Brain pericyte (primary cell): ENCODE data around the gene CD74.
"Not testable (repeated sequence)": the region's sequence is repeated elsewhere in the genome, so short reads cannot be mapped to it uniquely, and the experiment has no call there.

Experiments
- DNase-seq: peaks from one replicate; pipeline ENCODE4 v3.0.0-alpha.2; 2012; ENCODE audit warnings: low read depth, low spot score

Gene CD74

DNA sequence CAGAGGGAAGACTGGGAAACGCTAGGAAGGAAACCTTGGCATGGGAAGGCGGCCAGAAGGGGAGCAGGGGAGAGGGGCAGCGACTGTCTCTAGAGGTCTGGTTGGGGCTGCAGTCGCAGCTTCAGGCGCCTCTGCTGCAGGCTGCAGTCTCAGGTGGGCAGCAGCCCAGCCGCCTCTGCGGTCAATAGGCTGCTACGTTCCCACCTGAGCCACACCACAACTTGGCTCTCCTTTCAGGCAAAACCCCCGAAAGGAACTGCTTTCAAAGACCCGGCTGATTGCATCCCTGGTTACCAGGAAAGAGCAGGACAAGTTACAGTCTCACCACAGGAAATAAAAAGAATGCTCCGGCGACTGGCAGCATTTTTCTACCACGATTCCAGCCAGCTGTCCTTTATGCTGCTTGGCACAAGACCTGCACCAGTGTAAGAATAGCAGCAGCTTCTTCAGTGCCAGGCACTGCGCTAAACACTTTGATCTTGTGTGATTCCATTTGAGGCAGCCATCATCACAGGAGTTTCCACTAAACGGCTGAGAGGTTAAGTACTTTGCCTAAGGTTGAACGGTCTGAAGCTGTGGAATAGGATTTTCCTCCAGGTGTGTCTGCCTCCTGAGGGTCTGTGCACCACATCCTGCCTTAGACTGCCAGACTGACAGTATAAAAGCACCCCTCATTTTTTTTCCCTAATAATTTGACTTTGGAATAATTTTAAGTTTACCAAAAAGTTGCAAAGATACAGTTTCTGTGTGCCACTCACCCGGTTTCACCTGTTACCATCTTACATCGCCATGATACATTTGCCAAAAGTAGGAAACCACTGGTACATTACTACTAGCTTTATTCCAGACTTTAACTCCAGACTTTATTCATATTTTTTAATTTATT, 29.3 kb upstream of the CD74 start:
- no peak for DNase-seq

DNA sequence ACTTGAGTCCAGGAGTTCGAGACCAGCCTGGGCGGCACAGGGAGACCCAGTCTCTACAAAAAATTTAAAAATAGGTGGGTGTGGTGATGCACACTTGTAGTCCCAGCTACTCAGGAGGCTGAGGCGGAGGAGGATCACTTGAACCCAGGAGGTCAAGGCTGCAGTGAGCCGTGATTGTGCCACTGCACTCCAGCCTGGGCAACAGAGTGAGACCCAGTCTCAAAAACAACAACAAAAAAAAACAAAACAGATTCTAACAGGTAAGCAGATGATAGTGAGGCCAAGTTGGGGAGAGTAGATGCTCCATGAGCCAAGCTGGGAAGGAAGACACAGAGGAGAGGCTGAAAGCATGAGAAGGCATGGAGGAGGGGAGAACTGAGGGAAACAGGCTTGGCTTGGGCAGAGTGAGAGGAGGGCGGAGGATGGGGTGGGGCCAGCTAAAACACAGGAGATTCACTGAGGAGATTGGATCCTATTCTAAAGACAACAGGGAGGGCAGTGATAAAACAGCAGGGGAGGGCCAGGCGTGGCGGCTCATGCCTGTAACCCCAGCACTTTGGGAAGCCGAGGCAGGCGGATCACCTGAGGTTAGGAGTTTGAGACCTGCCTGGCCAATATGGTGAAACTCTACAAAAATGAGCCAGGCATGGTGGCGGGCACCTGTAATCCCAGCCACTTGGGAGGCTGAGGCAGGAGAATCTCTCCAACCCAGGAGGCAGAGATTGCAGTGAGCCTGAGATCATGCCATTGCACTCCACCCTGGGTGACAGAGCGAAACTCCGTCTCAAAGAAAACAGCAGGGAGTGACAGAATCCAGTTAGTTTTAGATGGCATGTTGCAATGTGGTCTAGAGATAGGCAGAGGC, 28.5 kb upstream of the CD74 start:
- no peak for DNase-seq

DNA sequence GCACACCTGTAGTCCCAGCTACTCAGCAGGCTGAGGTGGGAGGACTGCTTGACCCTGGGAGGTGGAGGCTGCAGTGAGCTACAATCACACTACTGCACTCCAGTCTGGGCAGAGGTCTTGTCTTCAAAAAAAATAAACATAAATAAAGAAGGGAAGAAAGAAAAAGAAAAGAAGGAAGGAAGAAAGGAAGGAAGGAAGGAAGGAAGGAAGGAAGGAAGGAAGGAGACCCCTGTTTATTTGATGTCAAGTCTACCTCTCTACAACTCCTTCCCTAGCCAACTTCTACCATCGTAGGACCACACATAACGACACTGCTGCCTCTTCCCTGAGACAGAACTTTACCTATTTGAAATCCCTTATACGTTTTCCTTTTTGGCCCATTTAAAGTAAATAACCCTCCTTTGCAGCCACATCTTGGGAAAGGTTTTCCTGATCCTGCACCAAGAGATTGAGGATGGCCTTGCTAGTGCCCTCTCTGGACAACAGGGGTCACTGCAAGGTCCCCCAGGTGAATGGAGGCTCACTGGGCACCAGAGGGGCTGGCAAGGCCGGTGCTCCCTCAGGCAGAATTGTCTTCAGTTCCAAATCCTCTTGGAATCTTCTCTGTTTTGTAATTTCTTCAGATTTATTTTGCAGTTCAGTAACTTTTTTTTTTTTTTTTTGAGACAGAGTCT, 26.3 kb upstream of the CD74 start:
- DNase-seq = no peak

DNA sequence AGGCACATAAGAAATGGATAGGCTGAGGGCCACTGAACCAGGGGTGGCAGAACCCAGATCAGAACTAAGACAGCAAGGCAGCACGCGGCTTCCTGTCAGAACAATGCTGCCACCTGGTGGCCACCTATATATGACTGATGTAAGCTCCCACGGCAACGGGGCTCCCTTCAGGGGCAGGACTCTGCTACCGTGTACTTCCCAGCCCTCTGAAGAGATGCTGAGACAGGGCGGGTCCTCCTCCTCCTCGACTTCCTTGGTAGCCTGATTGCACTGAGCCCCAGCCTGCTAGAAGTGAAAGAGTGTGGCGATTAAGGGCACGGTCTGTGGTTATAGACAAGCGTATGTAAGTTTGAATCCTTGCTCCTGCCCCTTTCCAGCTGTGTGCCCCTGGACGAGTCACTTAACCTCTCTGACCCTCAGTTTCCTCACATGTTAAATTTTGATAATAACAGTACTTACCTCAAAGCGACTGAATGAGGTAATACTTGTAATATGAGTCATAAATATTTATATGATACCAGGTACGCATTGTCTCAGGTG, 23.5 kb upstream of the CD74 start:
- peak; percentile 56 for DNase-seq

DNA sequence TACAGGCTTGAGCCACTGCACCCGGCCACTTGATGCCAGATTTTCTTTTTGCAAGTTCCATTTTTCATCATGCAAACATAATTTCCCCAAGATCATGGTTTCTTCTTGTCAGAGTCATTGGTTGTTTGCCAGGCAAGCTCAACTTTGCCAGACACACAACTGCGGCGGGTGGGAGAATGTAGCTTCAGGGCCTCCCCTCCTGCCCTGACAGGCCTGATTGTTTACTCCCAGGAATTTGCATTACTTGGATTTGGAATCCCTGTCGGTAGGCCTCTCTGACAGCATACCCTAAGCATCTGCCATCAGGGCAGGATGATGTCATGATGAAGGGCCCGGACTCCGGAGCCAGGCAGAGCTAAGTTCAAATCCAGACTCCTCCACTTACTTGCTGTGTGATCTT, 21.8 kb upstream of the CD74 start:
- no peak for DNase-seq

DNA sequence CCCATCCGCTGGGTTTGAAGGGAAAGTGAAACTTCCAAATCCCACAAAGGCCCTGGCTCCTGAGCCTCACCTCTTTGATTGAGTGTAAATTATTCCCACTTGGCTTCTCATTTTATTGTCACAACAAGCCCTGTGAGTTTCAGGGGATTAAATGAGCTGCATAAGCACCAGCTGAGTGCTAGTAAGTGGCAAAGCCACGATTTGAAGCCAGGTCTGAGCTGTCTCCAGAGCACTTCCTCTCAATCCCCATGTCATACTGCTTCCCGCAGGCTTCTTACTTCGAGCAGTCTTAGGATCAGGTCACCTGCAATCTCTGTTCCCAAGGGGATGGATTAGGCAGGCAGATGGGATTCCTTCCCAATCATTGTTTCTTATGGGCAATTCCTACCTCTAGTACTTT, 18.9 kb upstream of the CD74 start:
- DNase-seq = no peak

DNA sequence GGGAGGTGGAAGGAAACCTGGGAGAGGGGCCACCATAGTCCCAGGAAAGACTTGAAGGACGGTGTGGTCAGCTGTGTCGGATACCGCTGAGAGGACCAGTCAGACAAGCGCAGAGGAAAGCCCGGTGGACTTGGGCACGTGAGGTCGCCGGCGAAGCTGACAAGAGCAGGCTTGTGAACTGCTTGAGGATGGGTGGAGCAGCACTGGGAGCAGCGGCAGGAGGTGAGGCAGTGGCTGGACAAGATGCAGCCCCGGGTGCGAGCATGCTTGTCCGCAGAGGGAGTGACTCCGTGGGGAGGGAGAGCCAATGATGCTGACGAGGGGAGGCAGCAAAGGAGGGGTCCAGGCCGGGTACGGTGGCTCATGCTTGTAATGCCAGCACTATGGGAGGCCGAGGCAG, 18.3 kb upstream of the CD74 start:
- no peak for DNase-seq

DNA sequence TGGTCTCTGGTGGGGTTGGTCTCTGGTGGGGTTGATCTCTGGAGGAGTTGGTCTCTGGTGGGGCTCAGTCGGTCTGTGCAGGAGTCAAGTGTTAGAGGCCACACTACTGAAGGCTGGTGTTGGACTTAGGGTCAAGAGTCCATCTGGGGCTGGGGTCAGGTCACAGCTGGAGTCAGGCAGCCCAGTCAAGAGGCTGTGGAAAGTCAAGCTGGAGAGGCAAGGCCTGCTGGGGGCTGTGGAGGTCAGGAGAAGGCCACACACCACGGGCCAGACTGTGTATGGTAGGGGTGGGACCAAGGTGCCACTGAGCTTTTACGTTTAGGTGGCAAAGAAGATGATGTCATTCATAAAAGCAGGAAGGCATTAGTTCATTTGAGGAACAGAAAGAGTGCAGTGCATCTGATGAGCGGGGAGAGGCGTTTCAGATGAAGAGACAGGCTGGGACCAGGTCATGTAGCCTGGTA, 16.7 kb upstream of the CD74 start:
- no peak for DNase-seq

DNA sequence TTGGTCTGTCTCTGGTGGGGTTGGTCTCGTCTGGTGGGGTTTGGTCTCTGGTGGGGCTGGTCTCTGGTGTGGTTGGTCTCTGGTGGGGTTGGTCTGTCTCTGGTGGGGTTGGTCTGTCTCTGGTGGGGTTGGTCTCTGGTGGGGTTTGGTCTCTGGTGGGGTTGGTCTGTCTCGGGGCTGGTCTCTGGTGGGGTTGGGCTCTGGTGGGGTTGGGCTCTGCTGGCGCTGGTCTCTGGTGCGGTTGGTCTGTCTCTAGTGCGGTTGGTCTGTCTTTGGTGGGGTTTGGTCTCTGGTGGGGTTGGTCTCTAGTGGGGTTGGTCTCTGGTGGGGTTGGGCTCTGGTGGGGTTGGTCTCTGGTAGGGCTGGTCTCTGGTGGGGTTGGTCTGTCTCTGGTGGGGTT, 16.3 kb upstream of the CD74 start:
- DNase-seq = no peak

DNA sequence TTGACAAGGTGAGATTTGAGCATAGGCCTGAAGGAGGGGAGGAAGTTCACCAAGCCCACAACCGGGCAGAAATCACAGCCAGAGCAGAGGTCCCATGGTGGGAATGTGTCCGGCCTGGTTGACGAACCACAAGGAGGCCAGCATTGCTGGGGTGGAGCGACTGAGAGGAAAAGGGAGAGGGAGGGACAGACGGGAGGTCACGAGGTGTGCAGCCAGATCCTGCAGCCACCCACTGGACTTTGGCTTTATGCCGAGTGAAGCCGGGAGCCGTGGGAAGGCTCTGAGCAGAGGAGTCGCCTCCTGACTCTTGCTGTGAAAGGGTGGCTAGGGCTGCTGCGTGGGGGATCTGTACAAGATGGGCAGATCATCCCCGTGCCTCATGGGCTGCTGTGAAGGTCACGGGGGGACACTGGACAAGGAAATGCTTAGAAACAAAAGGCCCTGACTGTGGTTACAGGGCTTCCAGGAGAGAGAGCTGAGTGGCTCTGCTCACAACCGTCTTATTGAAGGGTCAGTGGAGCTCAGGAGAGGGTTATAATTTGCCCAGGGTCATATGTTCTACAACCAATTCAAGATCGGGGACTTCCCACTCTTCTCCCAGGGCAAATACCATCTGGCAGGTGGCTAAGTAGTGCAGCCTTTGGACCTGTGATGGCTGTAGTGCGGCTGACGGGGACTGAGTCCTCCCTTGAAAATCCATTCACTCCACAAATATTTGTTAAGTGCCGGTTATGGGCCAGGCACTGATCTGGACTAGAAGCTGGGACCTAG, 15.6 kb upstream of the CD74 start:
- DNase-seq = peak; percentile 43

DNA sequence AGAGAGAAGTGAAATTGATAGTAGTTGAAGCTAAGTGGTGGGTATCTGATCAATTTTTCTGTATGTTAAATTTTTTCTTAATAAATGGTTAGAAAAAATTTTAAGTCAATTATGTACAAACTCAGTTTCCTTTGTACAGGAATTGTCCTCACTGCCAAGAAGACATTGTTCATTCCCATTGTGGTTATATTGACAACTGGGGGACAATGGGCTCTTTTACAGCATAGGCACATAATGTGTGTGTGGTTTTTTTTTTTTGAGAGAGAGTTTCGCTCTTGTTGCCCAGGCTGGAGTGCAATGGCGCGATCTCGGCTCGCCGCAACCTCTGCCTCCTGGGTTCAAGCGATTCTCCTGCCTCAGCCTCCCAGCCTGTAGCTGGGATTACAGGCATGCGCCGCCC, 13.5 kb upstream of the CD74 start:
- DNase-seq = not testable (repeated sequence)

DNA sequence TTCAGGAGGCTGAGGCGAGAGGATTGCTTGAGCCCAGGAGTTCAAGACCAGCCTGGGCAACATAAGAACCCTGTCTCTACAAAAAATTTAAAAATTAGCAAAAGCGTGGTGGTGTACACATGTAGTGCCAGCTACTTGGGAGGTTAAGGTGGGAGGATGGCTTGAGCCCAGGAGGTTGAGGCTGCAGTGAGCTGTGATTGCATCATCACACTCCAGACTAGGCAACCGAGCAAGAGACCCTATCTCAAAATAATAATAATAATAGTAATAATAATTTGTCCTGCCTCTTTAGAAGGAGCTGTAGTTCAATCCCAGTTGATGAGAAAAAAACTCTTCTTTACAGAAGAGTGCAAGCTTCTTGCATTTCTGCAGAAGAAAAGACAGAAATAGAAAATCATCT, 10.0 kb upstream of the CD74 start:
- DNase-seq = no peak

DNA sequence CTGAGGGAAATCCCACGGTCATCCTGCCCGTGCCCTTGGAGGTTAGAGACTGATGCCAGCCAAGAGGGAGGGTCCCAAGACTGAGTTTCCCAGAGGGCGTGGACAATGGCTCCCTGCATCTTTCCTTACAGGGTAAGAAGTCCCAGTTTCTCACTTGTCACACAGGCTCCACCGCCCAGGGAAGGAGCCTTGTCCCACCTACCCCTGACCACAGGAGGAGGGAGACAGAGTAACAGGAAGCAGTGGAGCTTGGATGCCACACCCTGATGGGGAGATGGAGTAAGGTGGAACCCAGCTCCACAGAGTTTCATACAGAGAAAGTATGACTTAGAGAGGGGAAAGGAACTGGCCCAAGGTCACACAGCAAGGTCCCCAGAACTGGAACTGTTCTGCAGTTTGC, 9.4 kb upstream of the CD74 start:
- DNase-seq = no peak

DNA sequence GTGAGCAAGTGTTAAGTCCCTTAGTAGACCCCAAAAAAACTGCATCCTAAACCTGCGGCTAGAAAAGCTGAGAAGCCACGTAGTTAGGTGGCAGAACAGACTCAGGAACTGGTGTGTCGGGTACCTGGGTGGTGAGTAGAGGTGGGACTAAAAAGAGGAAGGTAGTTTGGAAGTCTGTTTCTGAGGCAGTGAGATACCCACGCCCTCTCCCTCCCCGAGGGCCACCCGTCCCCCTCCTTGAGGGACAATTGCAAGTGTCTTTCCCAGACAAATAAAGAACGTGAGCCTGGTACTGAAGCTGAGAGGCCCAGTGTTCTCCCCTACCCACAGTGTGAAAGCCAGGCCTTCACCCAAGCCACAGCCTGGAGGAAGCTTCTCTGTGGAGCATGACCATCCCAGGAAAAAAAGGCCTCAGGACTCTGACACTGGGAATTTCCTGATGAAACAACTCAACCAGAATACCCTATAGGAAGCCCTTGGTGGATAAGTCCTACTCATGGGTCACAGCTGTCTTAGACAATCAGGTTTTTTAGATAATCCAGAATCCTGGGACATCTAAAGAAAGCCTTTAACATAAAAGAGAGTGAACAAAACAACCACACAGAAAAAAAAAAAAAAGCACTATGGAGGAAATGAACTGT, 7.0 kb upstream of the CD74 start:
- DNase-seq = no peak

DNA sequence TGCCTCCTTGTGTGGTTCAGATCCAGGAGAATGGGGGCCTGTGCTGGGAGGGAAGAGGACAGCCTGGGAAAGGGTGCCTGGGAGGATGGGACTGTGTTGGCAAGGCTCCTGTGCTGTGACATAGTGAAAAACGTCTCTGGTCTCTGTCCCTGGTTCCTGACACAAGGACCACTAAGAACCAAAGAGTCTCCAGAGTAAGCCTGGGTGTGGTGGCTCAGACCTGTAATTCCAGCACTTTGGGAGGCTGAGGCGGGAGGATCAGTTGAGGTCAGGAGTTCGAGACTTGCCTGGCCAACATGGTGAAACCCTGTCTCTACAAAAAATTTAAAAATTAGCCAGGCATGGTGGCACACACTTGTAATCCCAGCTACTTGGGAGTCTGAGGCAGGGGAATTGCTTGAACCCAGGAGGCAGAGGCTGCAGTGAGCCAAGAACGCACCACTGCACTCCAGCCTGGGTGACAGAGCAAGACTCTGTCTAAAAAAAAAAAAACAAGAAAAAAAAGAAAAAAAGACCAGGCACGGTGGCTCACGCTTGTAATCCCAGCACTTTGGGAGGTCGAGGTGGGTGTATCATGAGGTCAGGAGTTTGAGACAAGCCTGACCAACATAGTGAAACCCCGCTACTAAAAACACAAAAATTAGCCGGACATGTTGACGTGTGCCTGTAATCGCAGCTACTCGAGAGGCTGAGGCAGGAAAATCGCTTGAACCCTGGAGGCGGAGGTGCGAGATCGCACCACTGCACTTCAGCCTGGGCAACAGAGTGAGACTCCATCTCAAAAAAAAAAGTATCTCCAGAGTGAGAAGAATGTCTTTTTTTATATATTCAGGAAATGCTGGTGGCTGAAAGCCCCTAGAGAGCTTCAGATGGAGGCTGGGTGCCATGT, 1.4 kb upstream of the CD74 start:
- not testable (repeated sequence) for DNase-seq

DNA sequence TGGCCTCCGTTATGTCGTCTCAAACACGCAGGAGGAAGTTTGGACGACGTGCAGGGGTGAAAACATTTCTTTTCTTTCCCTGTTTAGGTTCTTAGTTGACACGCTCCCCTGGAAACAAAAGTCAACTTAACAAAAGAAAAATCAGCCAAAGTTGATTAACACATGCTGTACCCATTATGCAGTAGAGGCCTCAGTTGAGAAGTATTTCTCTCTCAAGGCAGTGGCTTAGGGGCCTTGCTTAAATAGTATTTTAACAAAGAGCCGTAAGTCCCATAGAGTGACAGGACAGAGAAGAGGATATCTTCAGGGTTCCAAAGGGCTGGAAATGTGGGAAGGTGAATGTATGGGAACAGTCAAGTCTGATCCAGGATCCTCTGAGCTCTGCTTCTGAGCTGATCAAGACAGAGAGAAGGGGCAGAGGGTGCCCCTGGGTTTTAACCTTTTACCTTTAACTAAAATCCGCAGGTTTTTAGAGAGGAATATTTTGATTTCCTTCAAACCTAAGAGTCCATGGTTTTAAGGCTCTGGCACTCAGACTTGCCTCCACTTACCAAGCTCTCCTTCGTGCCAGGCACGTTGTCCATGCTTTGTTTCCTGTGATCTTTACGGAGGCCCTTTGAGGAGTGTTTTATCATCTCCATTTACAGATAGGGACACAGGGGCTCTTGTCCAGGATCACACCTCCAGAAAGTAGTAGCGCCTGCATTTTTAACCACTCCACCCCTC, 629 bp upstream of the CD74 start:
- DNase-seq = no peak

DNA sequence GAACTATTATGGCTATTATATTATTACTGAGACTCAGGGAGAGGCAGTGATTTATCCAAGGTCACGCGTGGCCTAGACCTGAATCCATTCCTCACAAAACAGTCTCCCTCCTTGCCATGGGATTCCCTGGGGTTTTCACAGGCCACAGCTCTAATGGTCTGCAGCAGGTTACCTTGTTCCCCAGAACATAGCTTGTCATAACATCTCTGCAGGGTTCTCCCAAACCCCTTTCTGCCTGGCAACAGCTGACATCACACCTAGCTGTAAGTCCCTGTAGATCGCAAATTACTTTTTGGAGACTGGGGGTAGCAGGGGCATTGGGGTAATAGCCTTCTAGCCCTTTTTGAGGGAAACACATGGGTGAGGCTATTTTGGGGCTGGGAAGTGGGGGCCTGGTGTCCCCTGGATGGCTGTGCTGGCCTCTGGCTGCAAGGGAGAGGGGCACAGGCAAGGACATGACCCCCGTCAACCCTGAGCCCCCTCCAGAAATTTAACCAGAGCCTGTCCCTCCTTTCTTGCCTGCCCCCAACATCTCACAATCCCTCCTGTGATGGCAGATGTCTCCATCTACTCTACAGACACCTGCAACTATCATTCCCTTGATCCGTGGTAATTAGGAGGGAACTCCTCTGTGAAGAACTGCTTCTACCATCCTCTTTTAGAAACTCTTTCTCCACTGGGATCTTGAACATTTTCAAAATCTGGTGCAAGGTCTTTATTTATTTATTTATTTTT, 1.3 kb downstream of the CD74 start:
- DNase-seq = no peak

DNA sequence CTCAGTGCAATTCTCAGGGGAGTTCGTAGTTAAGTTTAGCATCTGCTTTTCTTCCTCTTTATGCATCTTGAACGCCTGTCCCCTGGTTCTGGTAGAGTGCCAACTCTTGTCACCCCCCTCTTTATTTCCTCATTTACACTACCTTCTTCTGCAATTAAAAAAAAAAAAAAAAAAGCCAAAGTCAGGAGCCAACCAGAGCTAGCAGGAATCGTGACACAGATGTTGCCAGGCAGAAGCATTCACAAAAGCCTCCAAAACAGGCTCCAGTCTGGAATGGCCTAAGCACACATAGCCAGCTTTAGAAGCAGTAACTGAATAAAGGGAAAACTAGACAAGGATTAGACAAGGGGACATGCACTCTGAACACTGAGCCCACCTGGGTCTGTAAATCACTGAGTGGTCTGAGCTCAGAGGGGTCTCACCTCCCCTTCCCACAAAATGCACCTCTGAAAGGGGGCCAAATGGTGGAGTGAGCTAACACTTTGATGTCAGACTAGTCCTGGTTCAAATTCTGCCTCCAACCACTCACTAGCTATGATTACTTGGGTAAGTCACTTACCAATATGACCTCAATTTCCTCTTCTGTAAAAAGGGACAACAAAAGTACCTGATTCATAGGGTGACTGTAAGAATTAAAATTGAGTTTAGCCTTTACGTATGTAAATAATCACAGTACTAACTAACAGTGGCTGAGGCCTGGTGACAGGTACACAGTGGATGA, 2.0 kb downstream of the CD74 start:
- no peak for DNase-seq
